Measurements from ENCODE around the gene POU2AF1. TPM values are rescaled to one million over a fixed set of nuclear protein-coding genes. Genes with fewer than 3 reads are reported as not detected.

POU2AF1 gene
- total and polyA plus RNA-seq, 2 of the 13 experiments (the other 11 are each of a cell fraction or from before 2014, with no cell fraction given): 1.9 to 3.6 TPM

DNA sequence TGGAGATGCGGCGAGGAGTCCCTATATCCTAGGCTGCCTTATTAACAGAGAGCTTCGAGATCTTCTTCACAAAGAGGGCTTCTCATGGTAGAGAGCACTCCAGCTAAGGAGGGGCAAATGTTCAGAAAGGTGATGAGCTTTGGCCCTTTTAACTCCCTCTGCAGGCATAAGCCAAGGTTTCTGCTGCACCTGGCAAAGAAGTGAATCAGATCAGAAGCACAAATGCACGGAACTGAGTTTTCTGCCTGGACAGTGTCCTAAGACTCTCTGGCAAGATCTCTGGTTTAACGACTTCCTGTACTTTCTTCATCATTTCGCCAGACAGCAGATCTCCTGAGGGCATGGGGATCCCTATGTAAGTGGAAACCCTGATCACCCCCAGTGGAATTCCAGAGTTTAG, 43.5 kb downstream of the POU2AF1 start (continued):
- TF ChIP-seq SOX5 (CRISPR knock-in tag; IDR thresholded peaks at IDR 0.05; ENCODE audit: borderline replicate concordance): no peak
- TF ChIP-seq, protein P1, sequence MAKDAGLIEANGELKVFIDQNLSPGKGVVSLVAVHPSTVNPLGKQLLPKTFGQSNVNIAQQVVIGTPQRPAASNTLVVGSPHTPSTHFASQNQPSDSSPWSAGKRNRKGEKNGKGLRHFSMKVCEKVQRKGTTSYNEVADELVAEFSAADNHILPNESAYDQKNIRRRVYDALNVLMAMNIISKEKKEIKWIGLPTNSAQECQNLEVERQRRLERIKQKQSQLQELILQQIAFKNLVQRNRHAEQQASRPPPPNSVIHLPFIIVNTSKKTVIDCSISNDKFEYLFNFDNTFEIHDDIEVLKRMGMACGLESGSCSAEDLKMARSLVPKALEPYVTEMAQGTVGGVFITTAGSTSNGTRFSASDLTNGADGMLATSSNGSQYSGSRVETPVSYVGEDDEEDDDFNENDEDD (CRISPR knock-in tag; IDR thresholded peaks at IDR 0.05; ENCODE audit: borderline replicate concordance): no peak
- no peak for TF ChIP-seq AGO1 (IDR thresholded peaks at IDR 0.05; ENCODE audit: low read depth, low read length, poor library complexity, severe bottlenecking)
- TF ChIP-seq, protein P2, sequence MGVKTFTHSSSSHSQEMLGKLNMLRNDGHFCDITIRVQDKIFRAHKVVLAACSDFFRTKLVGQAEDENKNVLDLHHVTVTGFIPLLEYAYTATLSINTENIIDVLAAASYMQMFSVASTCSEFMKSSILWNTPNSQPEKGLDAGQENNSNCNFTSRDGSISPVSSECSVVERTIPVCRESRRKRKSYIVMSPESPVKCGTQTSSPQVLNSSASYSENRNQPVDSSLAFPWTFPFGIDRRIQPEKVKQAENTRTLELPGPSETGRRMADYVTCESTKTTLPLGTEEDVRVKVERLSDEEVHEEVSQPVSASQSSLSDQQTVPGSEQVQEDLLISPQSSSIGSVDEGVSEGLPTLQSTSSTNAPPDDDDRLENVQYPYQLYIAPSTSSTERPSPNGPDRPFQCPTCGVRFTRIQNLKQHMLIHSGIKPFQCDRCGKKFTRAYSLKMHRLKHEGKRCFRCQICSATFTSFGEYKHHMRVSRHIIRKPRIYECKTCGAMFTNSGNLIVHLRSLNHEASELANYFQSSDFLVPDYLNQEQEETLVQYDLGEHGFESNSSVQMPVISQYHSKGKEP (CRISPR knock-in tag; IDR thresholded peaks at IDR 0.05): no peak
- 0 out of 2 replicates have a peak, but pooled peaks have one; percentile 2 for TF ChIP-seq ZMYM4 (CRISPR knock-in tag; IDR thresholded peaks at IDR 0.05)
- TF ChIP-seq, protein P3, sequence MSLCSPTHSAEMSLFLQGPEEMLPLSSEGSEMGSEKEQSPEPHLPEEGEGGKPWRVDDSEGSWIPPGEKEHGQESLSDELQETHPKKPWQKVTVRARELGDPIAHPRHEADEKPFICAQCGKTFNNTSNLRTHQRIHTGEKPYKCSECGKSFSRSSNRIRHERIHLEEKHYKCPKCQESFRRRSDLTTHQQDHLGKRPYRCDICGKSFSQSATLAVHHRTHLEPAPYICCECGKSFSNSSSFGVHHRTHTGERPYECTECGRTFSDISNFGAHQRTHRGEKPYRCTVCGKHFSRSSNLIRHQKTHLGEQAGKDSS (CRISPR knock-in tag; IDR thresholded peaks at IDR 0.05; ENCODE audit: borderline replicate concordance, low read depth): no peak
- no peak for TF ChIP-seq DPF2 (CRISPR knock-in tag; IDR thresholded peaks at IDR 0.05; ENCODE audit: borderline replicate concordance, low read depth)
- 0 out of 2 replicates have a peak, but pooled peaks have one; percentile 37 for TF ChIP-seq EED (CRISPR knock-in tag; IDR thresholded peaks at IDR 0.05)
- TF ChIP-seq ZMAT3 (CRISPR knock-in tag; conservative IDR thresholded peaks at IDR 0.05): no peak
- TF ChIP-seq, protein P4, sequence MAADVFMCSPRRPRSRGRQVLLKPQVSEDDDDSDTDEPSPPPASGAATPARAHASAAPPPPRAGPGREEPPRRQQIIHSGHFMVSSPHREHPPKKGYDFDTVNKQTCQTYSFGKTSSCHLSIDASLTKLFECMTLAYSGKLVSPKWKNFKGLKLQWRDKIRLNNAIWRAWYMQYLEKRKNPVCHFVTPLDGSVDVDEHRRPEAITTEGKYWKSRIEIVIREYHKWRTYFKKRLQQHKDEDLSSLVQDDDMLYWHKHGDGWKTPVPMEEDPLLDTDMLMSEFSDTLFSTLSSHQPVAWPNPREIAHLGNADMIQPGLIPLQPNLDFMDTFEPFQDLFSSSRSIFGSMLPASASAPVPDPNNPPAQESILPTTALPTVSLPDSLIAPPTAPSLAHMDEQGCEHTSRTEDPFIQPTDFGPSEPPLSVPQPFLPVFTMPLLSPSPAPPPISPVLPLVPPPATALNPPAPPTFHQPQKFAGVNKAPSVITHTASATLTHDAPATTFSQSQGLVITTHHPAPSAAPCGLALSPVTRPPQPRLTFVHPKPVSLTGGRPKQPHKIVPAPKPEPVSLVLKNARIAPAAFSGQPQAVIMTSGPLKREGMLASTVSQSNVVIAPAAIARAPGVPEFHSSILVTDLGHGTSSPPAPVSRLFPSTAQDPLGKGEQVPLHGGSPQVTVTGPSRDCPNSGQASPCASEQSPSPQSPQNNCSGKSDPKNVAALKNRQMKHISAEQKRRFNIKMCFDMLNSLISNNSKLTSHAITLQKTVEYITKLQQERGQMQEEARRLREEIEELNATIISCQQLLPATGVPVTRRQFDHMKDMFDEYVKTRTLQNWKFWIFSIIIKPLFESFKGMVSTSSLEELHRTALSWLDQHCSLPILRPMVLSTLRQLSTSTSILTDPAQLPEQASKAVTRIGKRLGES (CRISPR knock-in tag; IDR thresholded peaks at IDR 0.05; ENCODE audit: borderline replicate concordance): no peak
- TF ChIP-seq ARNTL (CRISPR knock-in tag; IDR thresholded peaks at IDR 0.05): 0 out of 2 replicates have a peak, but pooled peaks have one; percentile 28
- TF ChIP-seq ZNF569 (CRISPR knock-in tag; IDR thresholded peaks at IDR 0.05; ENCODE audit: borderline replicate concordance): no peak
- peak; percentile 51; the same call in 1 of the 2 replicates for TF ChIP-seq BORCS8-MEF2B (CRISPR knock-in tag; IDR thresholded peaks at IDR 0.05)
- TF ChIP-seq SSRP1 (CRISPR knock-in tag; IDR thresholded peaks at IDR 0.05): no peak
- TF ChIP-seq BHLHE40 (IDR thresholded peaks at IDR 0.05; ENCODE audit: low read length): no peak
- no peak for TF ChIP-seq NONO (IDR thresholded peaks at IDR 0.05)
- no peak for TF ChIP-seq NONO (CRISPR knock-in tag; conservative IDR thresholded peaks at IDR 0.05)
- TF ChIP-seq, protein P5, sequence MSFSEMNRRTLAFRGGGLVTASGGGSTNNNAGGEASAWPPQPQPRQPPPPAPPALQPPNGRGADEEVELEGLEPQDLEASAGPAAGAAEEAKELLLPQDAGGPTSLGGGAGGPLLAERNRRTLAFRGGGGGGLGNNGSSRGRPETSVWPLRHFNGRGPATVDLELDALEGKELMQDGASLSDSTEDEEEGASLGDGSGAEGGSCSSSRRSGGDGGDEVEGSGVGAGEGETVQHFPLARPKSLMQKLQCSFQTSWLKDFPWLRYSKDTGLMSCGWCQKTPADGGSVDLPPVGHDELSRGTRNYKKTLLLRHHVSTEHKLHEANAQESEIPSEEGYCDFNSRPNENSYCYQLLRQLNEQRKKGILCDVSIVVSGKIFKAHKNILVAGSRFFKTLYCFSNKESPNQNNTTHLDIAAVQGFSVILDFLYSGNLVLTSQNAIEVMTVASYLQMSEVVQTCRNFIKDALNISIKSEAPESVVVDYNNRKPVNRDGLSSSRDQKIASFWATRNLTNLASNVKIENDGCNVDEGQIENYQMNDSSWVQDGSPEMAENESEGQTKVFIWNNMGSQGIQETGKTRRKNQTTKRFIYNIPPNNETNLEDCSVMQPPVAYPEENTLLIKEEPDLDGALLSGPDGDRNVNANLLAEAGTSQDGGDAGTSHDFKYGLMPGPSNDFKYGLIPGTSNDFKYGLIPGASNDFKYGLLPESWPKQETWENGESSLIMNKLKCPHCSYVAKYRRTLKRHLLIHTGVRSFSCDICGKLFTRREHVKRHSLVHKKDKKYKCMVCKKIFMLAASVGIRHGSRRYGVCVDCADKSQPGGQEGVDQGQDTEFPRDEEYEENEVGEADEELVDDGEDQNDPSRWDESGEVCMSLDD (CRISPR knock-in tag; IDR thresholded peaks at IDR 0.05; ENCODE audit: borderline replicate concordance): no peak
- TF ChIP-seq RAD51 (IDR thresholded peaks at IDR 0.05; ENCODE audit: borderline replicate concordance): no peak
- TF ChIP-seq ZNF235 (CRISPR knock-in tag; IDR thresholded peaks at IDR 0.05; ENCODE audit: borderline replicate concordance): no peak
- TF ChIP-seq GTF3A (CRISPR knock-in tag; conservative IDR thresholded peaks at IDR 0.05): no peak; the same call in 1 of the 2 replicates
- 0 out of 2 replicates have a peak, but pooled peaks have one; percentile 9 for TF ChIP-seq ZNF564 (CRISPR knock-in tag; IDR thresholded peaks at IDR 0.05)
